H1 (cell line): ENCODE measurements around the gene IL17RE. TPM values are rescaled to one million over a fixed set of nuclear protein-coding genes. Genes with fewer than 3 reads are reported as not detected.

ENCODE experiments used
- CTCF ChIA-PET: fragments of 300-600 bp; sonication (Branson Sonifier 250); formaldehyde crosslinking; loops from one replicate; lab custom pipeline; 2021; ENCODE audit not compliant: partially characterized antibody; lab: Charles Lee
- POLR2A ChIA-PET: fragments of 300-600 bp; sonication (Branson Sonifier 250); formaldehyde crosslinking; loops from one replicate; lab custom pipeline; 2021; ENCODE audit warnings: inconsistent platforms; ENCODE audit not compliant: partially characterized antibody; lab: Charles Lee
- DNase-seq, 2 experiments: peaks; one replicate each; pipeline versions ENCODE4 v3.0.0 to v3.0.0-alpha.2; 2010 to 2022; ENCODE audit warnings: low spot score in 2 of 2, low read depth in 1 of 2, mixed read lengths in 1 of 2
- FAIRE-seq: peaks from 2 replicates; lab custom pipeline; 2011; peaks lifted over from hg19 to GRCh38; lab: Jason Lieb, UNC
- H2AFZ ChIP-seq: 2 replicates; pipeline ENCODE4 v1.8.1; 2012; ENCODE audit warnings: low read length, inconsistent platforms
- H2AK5ac ChIP-seq: 2 replicates; pipeline ENCODE4 v1.6.1; 2013; ENCODE audit warnings: low read depth, low read length
- H2BK120ac ChIP-seq: replicated peaks from 2 replicates; pipeline ENCODE3; 2013; ENCODE audit warnings: low read depth, low read length, inconsistent platforms
- H2BK12ac ChIP-seq: 2 replicates; pipeline ENCODE4 v1.6.1; 2013; ENCODE audit warnings: low read depth, low read length
- H2BK15ac ChIP-seq: 2 replicates; pipeline ENCODE4 v1.6.1; 2013; ENCODE audit warnings: low read length
- H2BK20ac ChIP-seq: 2 replicates; pipeline ENCODE4 v1.6.1; 2013; ENCODE audit warnings: low read length
- H2BK5ac ChIP-seq: 2 replicates; pipeline ENCODE4 v1.6.1; 2013; ENCODE audit warnings: low read depth, low read length
- H3K14ac ChIP-seq: 2 replicates; pipeline ENCODE4 v1.6.1; 2013; ENCODE audit warnings: inconsistent platforms; ENCODE audit not compliant: insufficient read length
- H3K18ac ChIP-seq: 2 replicates; pipeline ENCODE4 v1.6.1; 2013; ENCODE audit warnings: low read length; ENCODE audit errors: extremely low read depth
- H3K23ac ChIP-seq: 2 replicates; pipeline ENCODE4 v1.6.1; 2013; ENCODE audit warnings: inconsistent platforms; ENCODE audit not compliant: insufficient read length
- H3K23me2 ChIP-seq: 2 replicates; pipeline ENCODE4 v1.6.1; 2013; ENCODE audit warnings: low read depth, low read length
- H3K27ac ChIP-seq: 2 replicates; pipeline ENCODE4 v1.6.1; 2011; ENCODE audit warnings: low read depth, low read length, inconsistent platforms
- H3K27me3 ChIP-seq, 4 experiments: replicated peaks in 1 of 4; 1 replicate in 1 of 4; 2 replicates in 3 of 4; pipeline versions ENCODE4 v1.6.1 to v1.8.1; 2011 to 2013; ENCODE audit warnings: low read length in 3 of 4, mild to moderate bottlenecking in 3 of 4, inconsistent platforms in 2 of 4, mixed read lengths in 2 of 4, moderate library complexity in 1 of 4; ENCODE audit not compliant: control insufficient read depth in 3 of 4, insufficient read depth in 3 of 4; ENCODE audit errors: extremely low read depth in 1 of 4
- H3K36me3 ChIP-seq, 4 experiments: 2 replicates each; pipeline versions ENCODE4 v1.6.1 to v1.8.1; 2011 to 2013; ENCODE audit warnings: mild to moderate bottlenecking in 4 of 4, low read length in 3 of 4, moderate library complexity in 2 of 4, control low read depth in 1 of 4, inconsistent platforms in 1 of 4; ENCODE audit not compliant: insufficient read depth in 4 of 4, control insufficient read depth in 2 of 4
- H3K4ac ChIP-seq: replicated peaks from 2 replicates; pipeline ENCODE3; 2013; ENCODE audit warnings: low read length, low read depth, mixed read lengths, inconsistent platforms; ENCODE audit not compliant: insufficient read length
- H3K4me1 ChIP-seq, 4 experiments: replicated peaks in 1 of 4; 1 replicate in 1 of 4; 2 replicates in 3 of 4; pipeline versions ENCODE4 v1.6.1 to v1.8.1; 2011 to 2013; ENCODE audit warnings: low read length in 3 of 4, inconsistent platforms in 2 of 4, mixed read lengths in 1 of 4; ENCODE audit not compliant: insufficient read depth in 4 of 4, control insufficient read depth in 3 of 4
- H3K4me2 ChIP-seq, 2 experiments: 2 replicates each; pipeline versions ENCODE4 v1.6.1 to v1.8.1; 2011 to 2013; ENCODE audit warnings: low read depth in 2 of 2, low read length in 2 of 2, control low read depth in 1 of 2, inconsistent platforms in 1 of 2, mild to moderate bottlenecking in 1 of 2; ENCODE audit not compliant: insufficient read depth in 1 of 2
- H3K4me3 ChIP-seq, 4 experiments: fragments of 200-600, 300-600 bp in 1 of 4; sonication (generic), shearing (Covaris generic), sonication (Bioruptor Twin) in 1 of 4; 2 replicates each; pipeline versions ENCODE4 v1.5.1 to v1.8.1; 2011 to 2016; ENCODE audit warnings: low read length in 4 of 4, low read depth in 3 of 4, control low read depth in 2 of 4, inconsistent platforms in 2 of 4, mild to moderate bottlenecking in 2 of 4, mixed read lengths in 1 of 4, moderate library complexity in 1 of 4; ENCODE audit not compliant: insufficient read depth in 2 of 4; ENCODE audit errors: extremely low read depth in 1 of 4
- H3K56ac ChIP-seq: replicated peaks from 2 replicates; pipeline ENCODE3; 2013; ENCODE audit warnings: low read depth, mild to moderate bottlenecking, mixed read lengths, low read length, inconsistent platforms; ENCODE audit not compliant: insufficient read length
- H3K79me1 ChIP-seq: 2 replicates; pipeline ENCODE4 v1.6.1; 2013; ENCODE audit warnings: low read depth, low read length, control low read depth
- H3K79me2 ChIP-seq, 2 experiments: 2 replicates each; pipeline versions ENCODE4 v1.6.1 to v1.8.1; 2012 to 2013; ENCODE audit warnings: low read length in 2 of 2, mild to moderate bottlenecking in 2 of 2, inconsistent platforms in 1 of 2; ENCODE audit not compliant: insufficient read depth in 2 of 2, control insufficient read depth in 1 of 2
- H3K9ac ChIP-seq, 4 experiments: replicated peaks in 1 of 4; 1 replicate in 1 of 4; 2 replicates in 3 of 4; pipeline versions ENCODE4 v1.6.1 to v1.8.1; 2011 to 2013; ENCODE audit warnings: low read depth in 3 of 4, low read length in 3 of 4, control low read depth in 2 of 4, mild to moderate bottlenecking in 2 of 4, moderate library complexity in 2 of 4, inconsistent platforms in 1 of 4; ENCODE audit errors: extremely low read depth in 1 of 4
- H3K9me3 ChIP-seq, 2 experiments: 2 replicates each; pipeline versions ENCODE4 v1.6.1 to v1.8.1; 2012 to 2013; ENCODE audit warnings: mild to moderate bottlenecking in 2 of 2, moderate library complexity in 2 of 2, control low read depth in 1 of 2, inconsistent platforms in 1 of 2, low read depth in 1 of 2, low read length in 1 of 2, mixed read lengths in 1 of 2; ENCODE audit not compliant: insufficient read depth in 2 of 2
- H4K20me1 ChIP-seq, 2 experiments: replicated peaks in 1 of 2; 2 replicates each; pipeline versions ENCODE3 to v1.8.1; 2011 to 2013; ENCODE audit warnings: inconsistent platforms in 2 of 2, low read length in 2 of 2, mild to moderate bottlenecking in 1 of 2; ENCODE audit not compliant: insufficient read depth in 2 of 2, control insufficient read depth in 1 of 2
- H4K5ac ChIP-seq: 2 replicates; pipeline ENCODE4 v1.6.1; 2013; ENCODE audit warnings: low read length, low read depth, mixed read lengths, inconsistent platforms; ENCODE audit not compliant: insufficient read length
- H4K8ac ChIP-seq: 2 replicates; pipeline ENCODE4 v1.8.0; 2013; ENCODE audit warnings: mild to moderate bottlenecking, moderate library complexity, low read length, inconsistent platforms; ENCODE audit not compliant: insufficient read depth; ENCODE audit errors: extremely low read depth
- H4K91ac ChIP-seq: replicated peaks from 2 replicates; pipeline ENCODE3; 2013; ENCODE audit warnings: low read length, mixed read lengths, inconsistent platforms; ENCODE audit not compliant: insufficient read length
- EP300 ChIP-seq, 2 experiments: IDR thresholded peaks; 1 replicate in 1 of 2; 2 replicates in 1 of 2; pipeline ENCODE4 v1.6.1; 2011 to 2012; ENCODE audit warnings: low read depth in 2 of 2, low read length in 2 of 2, mild to moderate bottlenecking in 2 of 2, borderline replicate concordance in 1 of 2, inconsistent platforms in 1 of 2, moderate library complexity in 1 of 2
- JUN ChIP-seq: IDR thresholded peaks from 2 replicates; pipeline ENCODE4 v1.6.1; 2011; ENCODE audit warnings: low read depth, mild to moderate bottlenecking, improper control_type of control experiment, low read length
- NANOG ChIP-seq: IDR thresholded peaks from 2 replicates; pipeline ENCODE4 v1.6.1; 2011; ENCODE audit warnings: low read length, low read depth, mild to moderate bottlenecking, inconsistent platforms; ENCODE audit not compliant: insufficient read depth, poor library complexity, severe bottlenecking
- RAD21 ChIP-seq, 2 experiments: IDR thresholded peaks in 1 of 2; conservative IDR thresholded peaks in 1 of 2; 2 replicates each; pipeline ENCODE4 v1.6.1; 2011; ENCODE audit warnings: low read depth in 2 of 2, low read length in 2 of 2, improper control_type of control experiment in 1 of 2, inconsistent platforms in 1 of 2, mild to moderate bottlenecking in 1 of 2, moderate library complexity in 1 of 2
- SAP30 ChIP-seq: fragments of 300-600 bp; sonication (generic); IDR thresholded peaks from 2 replicates; pipeline ENCODE4 v1.7.1; 2012; ENCODE audit warnings: low read length, moderate library complexity, mild to moderate bottlenecking, inconsistent platforms; ENCODE audit not compliant: insufficient read depth, insufficient replicate concordance
- SIN3A ChIP-seq, 2 experiments: IDR thresholded peaks in 1 of 2; conservative IDR thresholded peaks in 1 of 2; 2 replicates each; pipeline ENCODE4 v1.6.1; 2011 to 2012; ENCODE audit warnings: low read length in 2 of 2, improper control_type of control experiment in 1 of 2, low read depth in 1 of 2, mild to moderate bottlenecking in 1 of 2
- SRF ChIP-seq: IDR thresholded peaks from 2 replicates; pipeline ENCODE4 v1.6.1; 2011; ENCODE audit warnings: mild to moderate bottlenecking, low read depth, low read length, moderate library complexity
- TCF12 ChIP-seq: IDR thresholded peaks from 2 replicates; pipeline ENCODE4 v1.6.1; 2011; ENCODE audit warnings: low read depth, mild to moderate bottlenecking, low read length
- YY1 ChIP-seq: IDR thresholded peaks from 2 replicates; pipeline ENCODE4 v1.6.1; 2011; ENCODE audit warnings: low read depth, mild to moderate bottlenecking, low read length
- WGBS, 2 experiments: shearing (Covaris generic) in 1 of 2; methylation state at CpG; one replicate each; pipeline versions ENCODE4 v1.1.6 to v1.1.7; 2013 to 2015; ENCODE audit warnings: low lambda C conversion rate in 2 of 2, mixed read lengths in 2 of 2, inconsistent platforms in 1 of 2, low coverage in 1 of 2, missing lambda C conversion rate in 1 of 2; ENCODE audit not compliant: insufficient replicate concordance in 2 of 2, insufficient coverage in 1 of 2, insufficient read length in 1 of 2; ENCODE audit errors: extremely low coverage in 1 of 2, missing lambda C conversion rate in 1 of 2; 5-methylcytosine and 5-hydroxymethylcytosine counted together
- polyA plus RNA-seq, 7 experiments: library from polyadenylated mRNA; depleted of rRNA in 3 of 7; stranded (reverse) in 5 of 7; unstranded in 2 of 7; fragments of >200 nt in 5 of 7; fragments of 200-250 nt in 2 of 7; gene quantifications; 1 replicate in 5 of 7; 2 replicates in 1 of 7; 4 replicates in 1 of 7; pipeline versions ENCODE4 v1.2.1 to v1.2.3, GENCODE V29; 2011 to 2013; ENCODE audit warnings: missing spikeins in 2 of 7, mixed read lengths in 2 of 7
- total RNA-seq: library from RNA; stranded (reverse); fragmentation: NEBNext Ultra II Directional; extraction: Animal tissue kit (Norgen Biotek cat#: 25700); gene quantifications from 2 replicates; pipeline ENCODE4 v1.2.1, GENCODE V29; 2021

The IL17RE gene
- total and polyA plus RNA-seq, 2 of the 8 experiments (the other 6 are each of a cell fraction or from before 2014, with no cell fraction given): 3.4 to 4.9 TPM

DNA sequence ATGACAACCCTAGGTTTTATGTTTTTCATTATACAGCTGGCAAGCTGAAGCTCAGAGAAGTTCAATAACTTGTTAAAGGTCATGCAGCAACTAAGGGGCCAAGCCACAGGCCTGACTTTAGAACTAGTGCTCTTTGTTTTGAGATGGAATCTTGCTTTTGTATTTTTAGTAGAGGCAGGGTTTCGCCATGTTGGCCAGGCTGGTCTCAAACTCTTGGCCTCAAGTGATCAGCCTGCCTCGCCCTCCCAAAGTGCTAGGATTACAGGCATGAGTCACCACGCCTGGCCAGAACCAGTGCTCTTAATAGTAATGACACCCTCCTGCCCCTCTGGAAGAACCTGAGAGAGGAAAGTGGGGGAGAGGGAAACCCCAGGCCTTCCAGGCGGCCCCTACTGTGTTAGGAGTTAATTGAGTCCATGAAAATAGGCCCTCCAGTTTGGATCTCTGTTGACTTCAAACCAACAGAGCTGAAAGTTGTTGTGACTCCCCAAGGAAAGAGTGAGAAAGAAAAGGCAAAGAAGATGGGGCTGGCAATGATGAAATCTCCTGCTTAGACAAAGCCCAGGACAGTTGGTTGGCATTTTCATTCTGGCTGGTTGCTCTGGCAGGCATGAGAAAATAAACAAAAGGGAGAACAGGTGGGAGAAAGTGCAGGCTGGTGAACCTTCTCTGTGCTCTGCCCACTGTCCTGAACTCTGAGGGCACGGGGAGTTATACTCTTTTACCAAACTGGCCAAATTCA is 53.1 kb downstream of the IL17RE start:
- ChIA-PET CTCF (interaction anchor here (0.7 to 5.6 kb wide), 10 partner anchors 9 to 208 kb away, joined by 3 to 41 read pairs (median 6); partner anchors contain the start of gene CRELD1), POLR2A (interaction anchor here (0.5 to 2.7 kb wide), 7 partner anchors 9 to 281 kb away, joined by 3 to 19 read pairs (median 3); partner anchors contain the start of gene EMC3)
- H3K4me3 ChIP-seq: peak overlapping the region in 2 of 4 experiments; percentile 7 to 29; a peak in 1 of 8 replicates
- H2BK15ac ChIP-seq: no peak overlapping the region
- WGBS, 2 experiments: 83% methylated on average over 5 of the region's 5 CpGs; no CpG with 5 or more reads in 1 of the 2 experiments
- no peak overlapping the region for H3K14ac ChIP-seq
- no peak overlapping the region for H3K23ac ChIP-seq
- H3K18ac ChIP-seq: no peak overlapping the region; the same call in 1 of the 2 replicates
- peak overlapping the region; percentile 78 for H4K91ac ChIP-seq
- H3K23me2 ChIP-seq: peaks cover 4% of the 10 kb centered on the region; the same call in 1 of the 2 replicates
- DNase-seq: no peak
- H3K4me1 ChIP-seq: peaks cover 11 to 19% (median 18%) of the 10 kb centered on the region in 4 experiments
- FAIRE-seq: no peak
- no peak overlapping the region for H2BK5ac ChIP-seq
- peak overlapping the region; percentile 61; the same call in 1 of the 2 replicates for H2BK20ac ChIP-seq
- no peak overlapping the region for H2AFZ ChIP-seq
- H2AK5ac ChIP-seq: no peak overlapping the region
- H3K4me2 ChIP-seq: peak overlapping the region; percentile 58 to 61; a peak in 3 of 4 replicates
- H2BK12ac ChIP-seq: no peak overlapping the region; the same call in 1 of the 2 replicates
- H3K36me3 ChIP-seq: no peaks in the 10 kb centered on the region
- no peaks in the 10 kb centered on the region for H4K20me1 ChIP-seq
- peaks cover 0 to 11% (median under 1%) of the 10 kb centered on the region in 4 experiments; a peak in 3 of 7 replicates for H3K27me3 ChIP-seq
- H2BK120ac ChIP-seq: peak overlapping the region; percentile 47
- no peaks in the 10 kb centered on the region for H3K79me1 ChIP-seq
- no peaks in the 10 kb centered on the region for H3K9me3 ChIP-seq
- H3K56ac ChIP-seq: no peak overlapping the region
- no peak overlapping the region for H4K5ac ChIP-seq
- no peak overlapping the region; a peak in 2 of 7 replicates for H3K9ac ChIP-seq
- peak overlapping the region; percentile 19 for H3K4ac ChIP-seq
- no peak overlapping the region for H4K8ac ChIP-seq
- H3K79me2 ChIP-seq: no peaks in the 10 kb centered on the region; a peak in 1 of 4 replicates
- no peak overlapping the region for H3K27ac ChIP-seq
- no peak for TF ChIP-seq SRF
- no peak for TF ChIP-seq JUN
- TF ChIP-seq YY1: no peak
- TF ChIP-seq SIN3A (conservative IDR thresholded peaks at IDR 0.05 in 1 of 2, IDR thresholded peaks at IDR 0.05 in 1 of 2; ENCODE audit: low read depth in 1 of 2, low read length in 2 of 2): no peak
- no peak for TF ChIP-seq EP300 (IDR thresholded peaks at IDR 0.05; ENCODE audit: borderline replicate concordance in 1 of 2, low read depth in 2 of 2, low read length in 2 of 2)
- no peak for TF ChIP-seq NANOG
- no peak for TF ChIP-seq TCF12
- TF ChIP-seq RAD21 (IDR thresholded peaks at IDR 0.05 in 1 of 2, conservative IDR thresholded peaks at IDR 0.05 in 1 of 2; ENCODE audit: low read depth in 2 of 2, low read length in 2 of 2): no peak
- no peak for TF ChIP-seq SAP30
